ENCODE measurements around the gene ANXA4.
"Not testable (repeated sequence)": the region's sequence is repeated elsewhere in the genome, so short reads cannot be mapped to it uniquely, and the experiment has no call there.

ANXA4 gene

DNA sequence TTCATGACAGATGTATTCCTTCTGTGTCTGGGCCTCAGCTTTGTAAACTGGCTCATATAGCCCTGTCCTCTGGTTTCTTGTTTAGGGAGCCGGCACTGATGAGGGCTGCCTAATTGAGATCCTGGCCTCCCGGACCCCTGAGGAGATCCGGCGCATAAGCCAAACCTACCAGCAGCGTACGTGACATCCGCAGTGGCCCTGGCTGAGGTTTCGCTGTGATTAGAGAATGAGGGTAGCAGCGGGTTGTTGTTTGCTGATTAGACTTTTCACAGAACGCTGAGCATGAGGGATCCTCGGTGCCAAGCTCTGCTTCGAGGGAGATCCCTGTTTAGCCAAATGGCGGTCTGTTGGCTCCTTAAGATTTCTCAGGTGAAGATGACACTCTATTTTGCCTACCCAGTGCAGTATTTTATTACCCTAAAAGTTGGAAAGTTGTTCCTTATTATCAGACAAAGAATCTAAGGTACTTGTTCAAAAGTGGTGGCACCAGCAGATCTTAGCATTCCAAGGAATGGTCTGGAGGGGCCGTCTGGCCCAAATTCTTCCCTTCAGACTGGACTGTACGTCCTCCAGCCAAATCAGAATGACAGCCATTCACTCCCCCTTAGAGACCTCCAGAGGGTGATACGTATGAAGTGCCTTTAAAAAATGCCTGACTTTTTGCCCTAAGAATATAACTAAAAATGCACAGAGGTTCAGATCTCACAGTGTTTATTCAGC, 66.0 kb downstream of the ANXA4 start:
- DNase-seq (ENCODE audit: low spot score), result no peak

DNA sequence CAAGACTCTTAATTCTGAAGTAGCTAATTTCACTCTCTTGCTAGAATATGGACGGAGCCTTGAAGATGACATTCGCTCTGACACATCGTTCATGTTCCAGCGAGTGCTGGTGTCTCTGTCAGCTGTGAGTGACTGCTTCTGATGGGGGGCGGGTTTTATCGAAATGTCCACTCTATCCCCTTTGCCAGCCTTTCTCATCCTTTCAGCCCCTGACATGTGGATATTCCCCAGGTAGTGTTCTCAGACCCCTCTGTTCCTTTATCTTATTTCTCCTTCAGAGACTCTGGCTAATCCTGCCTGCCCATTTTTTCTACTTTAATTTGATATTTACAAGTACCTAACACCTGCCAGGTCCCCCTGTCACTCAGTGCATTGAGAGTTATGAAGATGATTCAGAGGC, 68.6 kb downstream of the ANXA4 start:
- no peak for DNase-seq (ENCODE audit: low spot score)

DNA sequence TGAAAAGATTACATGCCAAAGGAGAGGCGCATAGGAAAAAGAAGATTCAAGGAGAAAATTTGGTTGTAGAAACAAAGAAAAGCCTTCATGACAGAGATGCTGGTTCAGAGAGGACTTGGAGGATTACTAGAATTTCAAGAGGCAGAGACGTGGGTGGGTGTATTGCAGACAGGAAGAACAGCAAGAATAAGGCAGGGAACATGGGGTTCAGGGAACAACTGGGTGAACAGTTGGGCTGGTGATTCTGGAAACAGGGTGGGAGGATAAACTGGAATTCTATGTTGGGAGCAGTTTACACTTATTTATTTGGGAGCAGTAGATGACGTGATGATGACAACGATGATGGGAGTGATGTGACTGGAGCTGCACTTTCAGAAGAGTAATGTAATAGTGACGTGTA, 69.1 kb downstream of the ANXA4 start:
- no peak for DNase-seq (ENCODE audit: low spot score)

DNA sequence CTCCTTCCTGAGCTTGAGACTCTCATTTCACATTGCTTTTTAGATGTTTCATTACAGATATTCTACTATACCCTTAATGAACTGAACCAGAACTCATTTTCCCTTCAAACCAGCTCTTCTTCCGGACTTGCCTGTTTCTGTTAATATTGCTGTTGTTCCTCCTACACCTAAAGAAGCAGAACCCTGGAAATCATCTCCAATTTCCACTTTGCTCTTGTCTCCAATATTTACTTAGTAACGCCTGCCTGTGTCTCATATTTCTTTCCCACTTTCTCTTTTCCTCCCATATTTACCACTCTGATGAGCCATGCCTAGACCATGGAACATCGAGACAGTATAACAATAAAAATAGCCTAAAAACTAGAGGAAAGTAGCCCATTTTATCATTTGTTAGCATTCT, 69.7 kb downstream of the ANXA4 start:
- no peak for DNase-seq (ENCODE audit: low spot score)

DNA sequence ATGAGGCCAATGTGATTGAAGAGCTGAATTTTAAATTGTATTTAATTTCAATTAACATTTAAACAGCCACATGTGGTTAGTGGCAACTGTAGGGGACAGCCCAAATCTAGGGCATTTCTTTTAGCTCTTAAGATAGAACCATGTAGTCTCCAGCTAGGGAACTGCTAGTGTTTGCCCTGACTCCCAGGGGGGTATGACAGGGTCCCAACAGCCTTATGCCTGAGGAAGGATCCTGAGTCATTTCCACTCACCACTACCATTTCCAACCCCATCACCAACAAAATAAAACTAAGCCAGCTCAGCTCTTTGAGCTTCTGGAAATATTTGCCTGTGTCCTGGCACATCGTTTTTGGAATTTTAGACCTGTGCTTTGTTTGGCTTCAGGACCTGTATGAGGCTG, 73.8 kb downstream of the ANXA4 start:
- DNase-seq (ENCODE audit: low spot score), result no peak

DNA sequence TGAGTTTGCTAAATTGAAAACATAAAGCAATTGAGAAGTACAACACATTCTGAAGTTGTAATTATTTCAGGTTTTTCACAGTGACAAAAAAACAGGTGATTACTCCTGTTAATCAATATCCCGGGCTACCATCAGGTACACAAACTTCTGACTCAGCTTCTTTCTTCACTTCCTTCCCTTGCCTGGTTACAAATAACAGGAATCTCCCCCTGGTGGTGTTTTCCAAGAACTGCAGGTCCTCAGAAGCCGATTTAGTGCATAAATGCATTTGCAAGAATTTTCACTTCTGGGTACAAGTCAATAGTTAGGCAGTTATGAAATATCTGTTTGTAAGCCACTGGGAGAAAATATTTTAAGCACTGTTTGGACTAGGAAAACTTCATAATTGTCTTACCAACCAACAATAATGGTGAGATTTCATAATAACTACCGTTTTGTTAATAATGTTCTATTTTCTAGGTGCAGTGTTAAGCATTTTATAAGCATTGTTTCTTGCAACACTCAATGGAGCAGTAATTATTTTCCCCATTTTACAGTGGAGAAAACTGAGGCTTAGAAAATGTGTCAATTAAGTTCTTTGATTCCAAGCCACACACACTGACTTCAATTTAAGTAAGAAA, 75.1 kb downstream of the ANXA4 start:
- peak; percentile 86 for DNase-seq (ENCODE audit: low spot score)

DNA sequence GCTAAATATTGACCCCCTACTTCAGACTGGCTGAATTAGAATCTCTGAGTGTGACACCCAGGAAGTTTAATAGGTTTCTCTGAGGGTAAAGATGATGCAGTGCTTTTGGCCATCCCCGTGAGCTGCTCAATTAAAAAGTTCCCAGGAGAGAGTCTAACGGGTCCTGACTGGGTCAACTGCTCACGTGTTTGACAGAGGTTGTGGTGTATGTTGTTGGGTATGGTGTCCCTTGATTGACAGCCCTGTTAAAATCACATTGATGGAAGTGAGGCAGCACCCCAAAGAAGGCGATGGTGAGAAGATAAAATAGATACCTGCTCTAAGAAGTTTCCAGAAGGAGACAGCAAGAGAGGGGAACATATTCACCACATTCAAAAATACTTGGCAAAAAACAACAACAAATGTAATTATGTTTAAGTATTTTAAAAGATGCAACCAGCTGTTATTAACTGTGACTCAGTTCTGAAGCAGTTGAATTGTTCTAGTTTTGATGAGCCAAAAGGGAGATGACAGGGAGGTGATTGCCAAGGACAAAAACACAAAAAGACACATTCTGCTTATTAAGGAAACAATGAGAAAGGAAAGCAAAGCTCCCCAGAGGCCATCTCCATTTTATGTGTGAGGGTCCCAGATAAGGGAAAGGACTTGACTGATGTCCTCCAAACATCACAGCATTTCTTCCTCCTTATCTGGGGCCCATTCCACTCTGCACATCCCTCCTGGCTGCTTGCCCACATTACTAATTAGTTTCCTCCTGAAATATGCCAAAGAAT, 76.0 kb downstream of the ANXA4 start:
- DNase-seq (ENCODE audit: low spot score), result no peak

DNA sequence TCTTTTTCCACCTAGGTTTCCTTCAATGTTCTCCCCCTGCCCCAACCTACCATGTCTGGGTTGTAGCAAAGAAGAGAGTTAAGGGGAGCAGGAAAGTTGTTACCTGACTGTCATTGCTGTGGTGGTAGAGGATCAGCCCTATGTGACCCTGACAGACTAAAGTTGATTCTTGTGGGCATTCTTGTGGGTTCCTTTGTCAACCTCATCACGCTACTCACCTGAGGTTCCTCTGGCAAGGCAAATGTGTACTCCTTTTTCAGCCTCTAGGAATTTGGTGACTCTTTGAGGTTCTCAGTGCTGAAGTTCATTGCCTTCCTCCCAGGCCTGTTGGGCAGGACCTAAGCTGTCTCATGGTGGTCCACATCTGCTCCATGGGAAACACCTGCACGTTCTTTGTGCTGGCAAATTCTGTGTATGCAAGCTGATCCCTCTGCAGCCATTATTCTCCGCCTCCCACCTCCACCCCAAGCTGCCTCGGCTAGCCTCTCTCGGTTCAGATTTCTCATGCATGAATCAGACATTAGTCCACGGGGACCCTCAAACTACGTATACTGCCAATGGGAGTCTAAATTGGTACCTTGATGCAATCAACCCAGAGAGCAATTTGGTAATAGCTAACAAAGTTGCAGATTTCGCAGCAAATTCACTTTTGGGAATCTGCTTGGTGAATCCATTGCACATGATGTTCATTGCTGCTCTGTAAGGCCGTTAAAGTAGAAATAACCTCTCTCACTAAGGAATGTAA, 86.0 kb downstream of the ANXA4 start:
- DNase-seq (ENCODE audit: low spot score), result no peak

DNA sequence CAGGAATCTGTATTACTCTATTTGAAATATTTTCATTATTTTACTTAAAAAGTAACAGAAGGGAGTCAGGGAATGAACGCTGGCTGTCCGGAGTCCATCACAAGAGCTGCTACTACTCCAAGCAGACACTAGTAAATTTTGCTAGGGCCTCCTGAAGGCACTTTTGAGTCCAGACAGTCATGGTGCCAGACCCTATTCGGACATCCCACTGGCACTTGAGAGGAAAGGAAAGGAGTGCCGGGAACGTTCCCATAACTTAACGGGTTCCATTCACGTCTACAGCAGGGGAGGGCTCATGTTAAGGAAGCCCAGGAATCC, 87.0 kb downstream of the ANXA4 start:
- DNase-seq (ENCODE audit: low spot score), result no peak

DNA sequence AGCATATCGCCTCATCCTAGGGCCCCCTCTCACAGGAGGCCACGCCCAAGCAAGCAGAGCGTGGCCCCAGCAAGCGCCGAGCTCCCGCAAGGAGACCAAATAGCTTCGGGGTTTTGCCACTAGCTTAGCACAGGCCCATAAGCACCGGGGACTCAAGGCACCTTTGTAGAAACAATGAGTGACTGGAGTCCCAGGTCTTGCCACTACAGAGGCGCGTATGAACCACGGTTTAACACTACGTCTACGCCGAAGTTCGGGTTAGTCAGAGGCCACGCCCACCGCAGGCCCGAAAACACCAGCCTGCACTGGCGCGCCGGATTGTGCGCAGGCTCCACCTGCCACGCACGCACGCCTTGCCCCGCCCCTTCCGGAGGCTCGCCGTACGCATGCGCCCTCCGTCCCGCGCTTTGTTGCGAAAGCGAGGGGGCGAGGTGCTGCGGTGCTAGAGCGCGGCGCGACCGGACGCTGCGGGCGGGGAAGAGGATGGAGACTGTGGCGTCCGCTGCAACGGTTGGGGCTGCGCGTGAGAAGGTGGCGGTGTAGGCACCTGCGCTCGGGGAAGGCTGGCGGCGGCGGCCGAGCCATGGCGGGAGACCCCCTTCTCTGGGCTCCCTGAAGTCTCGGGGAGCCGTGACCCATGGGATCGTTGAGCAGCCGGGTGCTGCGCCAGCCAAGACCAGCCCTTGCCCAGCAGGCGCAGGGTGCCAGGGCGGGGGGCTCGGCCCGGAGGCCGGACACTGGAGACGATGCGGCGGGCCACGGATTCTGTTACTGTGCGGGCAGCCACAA, 87.5 kb downstream of the ANXA4 start, which contains the start of gene GMCL1:
Gene GMCL1 (plus strand): TSS at position 405 of the 789 bp plus-strand sequence. CDS start 233 bp downstream, at position 638.
- DNase-seq (ENCODE audit: low spot score), result peak; percentile 98

DNA sequence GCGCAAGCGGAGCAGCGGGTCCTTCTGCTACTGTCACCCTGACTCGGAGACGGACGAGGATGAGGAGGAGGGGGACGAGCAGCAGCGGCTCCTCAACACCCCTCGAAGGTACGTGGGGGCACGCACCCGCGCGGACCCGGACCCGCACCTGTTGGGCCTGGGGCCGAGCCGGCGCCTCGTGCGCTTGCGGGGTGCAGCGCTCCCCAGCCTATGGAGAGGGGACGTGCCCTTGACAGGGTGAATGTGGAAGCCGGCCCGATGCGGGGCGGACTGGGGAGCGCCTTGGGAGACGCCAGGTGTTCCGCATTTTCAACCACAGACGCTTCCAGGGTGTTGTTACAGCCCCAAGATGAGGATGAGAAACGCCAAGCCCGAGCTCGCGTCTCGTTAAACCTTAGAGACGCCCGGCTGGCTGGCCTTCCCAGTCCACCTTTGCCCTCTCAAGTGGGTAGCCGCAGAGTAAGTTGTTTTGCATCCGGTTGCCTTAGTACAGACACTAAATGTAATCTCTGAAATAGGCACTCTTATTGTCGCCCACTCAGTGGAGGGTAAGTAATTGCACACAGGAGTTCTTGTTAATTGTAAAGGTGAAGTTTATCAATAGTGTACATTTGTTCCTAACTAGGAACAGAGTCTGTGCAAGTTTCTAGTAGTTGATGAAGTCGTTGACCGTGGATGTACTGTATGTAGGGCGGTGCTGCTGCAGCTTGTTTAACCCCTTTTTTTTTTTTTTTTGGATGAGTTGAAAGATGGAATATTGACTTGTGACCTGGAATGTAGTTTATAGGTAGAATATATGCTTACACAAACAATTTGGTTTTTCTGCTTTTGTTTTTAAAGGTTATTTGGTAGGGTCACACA, 88.3 kb downstream of the ANXA4 start:
- DNase-seq (ENCODE audit: low spot score), result peak; percentile 52

DNA sequence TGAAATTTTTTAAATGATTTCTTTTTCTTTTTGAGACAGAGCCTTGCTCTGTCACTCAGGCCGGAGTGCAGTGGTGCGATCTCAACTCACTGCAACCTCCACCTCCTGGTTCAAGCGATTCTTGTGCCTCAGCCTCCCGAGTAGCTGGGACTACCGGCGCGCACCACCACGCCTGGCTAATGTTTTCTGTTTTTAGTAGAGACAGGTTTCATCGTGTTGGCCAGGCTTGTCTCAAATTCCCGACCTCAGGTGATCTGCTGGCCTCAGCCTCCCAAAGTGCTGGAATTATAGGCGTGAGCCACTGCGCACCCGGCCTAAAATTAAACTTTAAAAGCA, 88.9 kb downstream of the ANXA4 start:
- not testable (repeated sequence) for DNase-seq (ENCODE audit: low spot score)

DNA sequence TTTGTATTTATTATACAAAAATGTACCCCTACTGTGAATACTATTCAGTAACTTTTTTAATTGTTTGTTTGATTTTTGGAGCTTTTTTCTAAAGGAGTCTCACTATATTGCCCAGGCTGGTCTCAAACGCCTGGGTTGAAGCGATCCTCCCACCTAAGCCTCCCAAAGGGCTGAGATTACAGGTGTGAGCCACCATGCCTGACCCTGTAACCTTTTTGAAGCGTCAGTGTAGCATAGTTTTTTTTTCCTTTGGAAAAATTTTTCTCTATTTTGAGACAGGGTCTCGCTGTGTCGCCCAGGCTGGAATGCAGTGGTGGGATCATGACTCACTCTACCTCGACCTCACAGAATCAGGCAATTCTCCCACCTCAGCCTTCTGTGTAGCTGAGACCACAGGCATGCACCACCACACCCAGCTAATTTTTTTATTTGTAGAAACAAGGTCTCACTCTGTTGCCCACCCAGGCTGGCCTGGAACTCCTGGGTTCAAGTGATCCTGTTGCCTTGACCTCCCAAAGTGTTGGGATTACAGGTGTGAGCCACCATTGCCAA, 89.5 kb downstream of the ANXA4 start:
- no peak for DNase-seq (ENCODE audit: low spot score)

DNA sequence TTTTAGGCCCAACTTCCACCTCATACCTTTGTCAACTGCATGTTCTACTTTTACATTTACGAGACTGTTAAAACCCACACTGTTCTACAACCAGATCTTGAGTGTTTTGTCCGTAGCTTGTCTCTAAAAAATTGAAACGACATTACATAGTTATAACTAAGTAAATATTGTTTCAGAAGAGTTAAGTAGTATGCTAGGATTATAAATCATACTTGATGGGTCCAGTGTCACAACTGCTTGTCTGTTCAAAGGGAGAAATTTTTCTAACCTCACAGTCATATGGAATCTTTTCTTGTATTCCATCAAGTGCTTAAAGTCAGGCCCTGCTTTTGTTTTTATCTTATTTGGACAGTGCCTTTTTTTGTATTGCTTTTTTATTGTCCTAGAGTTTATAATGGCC, 91.8 kb downstream of the ANXA4 start:
- DNase-seq (ENCODE audit: low spot score), result no peak

DNA sequence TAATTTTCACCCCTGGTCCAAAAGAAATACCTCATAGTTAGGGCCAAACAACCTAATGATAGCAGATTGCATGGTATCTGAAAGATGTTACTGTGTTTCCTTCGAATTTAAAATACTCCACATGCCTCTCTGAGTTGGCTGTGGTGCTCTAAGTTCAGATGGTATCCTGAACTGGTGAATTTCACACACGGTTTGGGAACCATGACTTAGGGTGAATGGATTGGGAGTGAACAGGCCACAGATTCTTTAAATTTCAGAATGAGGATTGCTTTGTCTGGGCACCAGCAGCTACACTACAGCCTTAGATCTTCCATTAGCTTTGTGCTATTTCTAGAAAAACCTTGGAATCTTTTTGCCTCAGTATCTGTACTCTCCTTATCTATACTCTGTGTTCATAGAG, 93.7 kb downstream of the ANXA4 start:
- no peak for DNase-seq (ENCODE audit: low spot score)

DNA sequence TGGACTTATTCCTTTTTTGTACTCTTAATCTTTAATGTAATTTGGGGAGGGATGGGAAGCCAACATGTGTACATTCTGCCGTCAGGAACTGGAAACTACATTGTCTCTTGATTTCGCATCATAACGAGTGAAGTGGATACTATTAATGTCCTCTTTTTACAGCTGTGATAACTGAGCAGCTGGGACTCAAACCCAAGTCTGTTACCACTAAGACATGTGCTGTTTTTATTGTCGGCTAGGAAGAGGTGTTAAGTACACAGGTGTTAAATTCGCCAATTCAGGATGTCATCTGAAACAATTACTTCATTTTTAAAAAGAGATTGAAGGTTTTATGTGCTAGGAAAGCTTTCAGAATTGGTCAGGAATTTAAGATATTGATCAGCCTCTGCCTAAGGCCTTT, 94.4 kb downstream of the ANXA4 start:
- DNase-seq (ENCODE audit: low spot score), result no peak

DNA sequence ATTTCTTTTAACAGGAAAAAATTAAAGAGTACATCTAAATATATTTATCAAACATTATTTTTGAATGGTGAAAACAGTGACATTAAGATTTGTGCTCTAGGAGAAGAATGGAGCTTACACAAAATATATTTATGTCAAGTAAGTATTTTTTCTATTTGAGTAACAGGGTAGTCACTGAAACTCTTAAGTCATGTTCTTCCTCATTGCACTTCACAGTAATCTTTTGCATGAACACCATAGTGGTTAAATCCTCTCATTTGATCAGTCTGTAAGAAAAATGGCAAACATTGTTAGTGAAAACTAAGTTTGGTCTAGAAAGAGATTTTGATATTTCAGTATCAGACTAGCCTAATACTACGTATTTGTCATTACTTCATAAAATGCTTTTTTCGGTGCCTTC, 95.6 kb downstream of the ANXA4 start:
- no peak for DNase-seq (ENCODE audit: low spot score)

DNA sequence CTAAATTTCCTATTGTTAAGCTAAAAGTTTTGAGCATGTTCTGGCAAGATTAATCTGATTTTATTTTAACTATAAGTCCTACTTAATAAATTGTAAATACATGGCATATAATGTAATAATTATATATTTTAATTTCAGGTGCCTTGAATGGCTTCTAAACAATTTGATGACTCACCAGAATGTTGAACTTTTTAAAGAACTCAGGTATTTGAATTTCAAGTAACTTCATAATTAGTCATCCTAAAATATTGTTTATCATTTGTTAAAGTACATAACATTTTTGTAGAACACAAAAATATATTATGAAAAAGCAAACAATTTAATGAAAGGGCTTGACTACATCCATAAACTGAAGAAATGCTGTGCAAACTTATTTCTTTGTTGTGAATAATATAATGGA, 102.1 kb downstream of the ANXA4 start:
- no peak for DNase-seq (ENCODE audit: low spot score)

DNA sequence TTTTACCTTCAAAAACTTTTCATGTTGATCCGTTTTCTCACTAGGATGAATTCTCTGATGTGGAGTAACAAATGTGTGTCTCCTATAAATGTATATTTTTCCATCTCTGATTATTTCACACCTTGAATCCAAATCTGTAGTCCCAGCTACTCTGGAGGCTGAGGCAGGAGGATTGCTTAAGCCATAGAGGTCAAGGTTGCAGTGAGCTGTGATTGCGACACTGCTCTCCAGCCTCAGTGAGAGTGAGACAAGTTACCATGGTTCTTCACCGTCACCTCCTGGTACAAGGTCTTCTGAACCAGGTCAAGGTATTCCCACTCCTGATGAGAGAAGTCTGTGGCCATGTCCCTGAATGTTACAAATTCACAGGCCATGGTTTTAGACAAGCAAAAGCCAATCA, 102.6 kb downstream of the ANXA4 start:
- no peak for DNase-seq (ENCODE audit: low spot score)

DNA sequence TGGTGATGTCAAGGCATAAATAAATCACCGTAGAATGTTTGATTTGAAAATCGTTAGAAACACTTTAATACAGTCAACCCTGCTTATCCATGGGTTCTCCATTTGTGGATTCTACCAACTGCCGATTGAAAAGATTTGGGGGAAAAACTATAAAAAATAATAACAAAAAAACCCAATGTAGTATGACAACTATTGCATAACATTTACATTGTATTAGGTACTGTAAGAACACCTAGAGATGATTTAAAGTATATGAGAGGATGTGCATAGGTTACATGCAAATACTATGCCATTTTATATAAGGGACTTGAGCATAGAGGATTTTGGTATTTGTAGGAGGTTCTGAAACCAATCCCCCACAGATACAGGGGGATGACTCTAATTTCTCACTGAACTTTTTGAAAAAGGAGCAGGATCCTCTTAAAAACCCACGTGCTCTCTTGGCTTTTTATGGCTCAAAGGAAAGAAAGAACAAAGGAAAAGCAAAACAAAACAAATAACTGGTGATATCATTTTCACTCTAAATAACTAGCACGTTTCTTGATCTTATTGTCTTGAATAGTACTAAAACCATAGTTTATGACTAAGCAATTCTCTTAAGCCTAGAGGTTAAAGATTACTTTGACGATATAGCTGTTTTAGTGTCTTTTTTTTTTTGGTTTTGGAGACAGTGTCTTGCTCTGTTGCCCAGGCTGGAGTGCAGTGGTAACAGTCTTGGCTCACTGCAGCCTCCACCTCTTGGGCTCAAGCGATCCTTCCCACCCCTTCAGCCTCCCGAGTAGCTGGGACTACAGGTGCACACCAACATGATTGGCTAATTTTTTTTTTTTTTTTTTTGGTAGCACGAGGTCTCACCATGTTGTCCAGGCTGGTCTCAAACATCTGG, 104.5 kb downstream of the ANXA4 start:
- no peak for DNase-seq (ENCODE audit: low spot score)
